HG03108 (cell line): ENCODE measurements around the gene CNTNAP2.
A peak's percentile ranks its signal among the peaks of the same experiment; 100 is the strongest.
"Not testable (repeated sequence)": the region's sequence is repeated elsewhere in the genome, so short reads cannot be mapped to it uniquely, and the experiment has no call there.

ENCODE experiments used
- ATAC-seq: cut with Tn5 transposase; IDR thresholded peaks from one replicate; pipeline ENCODE4 v1.9.1; 2021; ENCODE audit warnings: moderate library complexity; ENCODE audit not compliant: unreplicated experiment

CNTNAP2 gene

DNA sequence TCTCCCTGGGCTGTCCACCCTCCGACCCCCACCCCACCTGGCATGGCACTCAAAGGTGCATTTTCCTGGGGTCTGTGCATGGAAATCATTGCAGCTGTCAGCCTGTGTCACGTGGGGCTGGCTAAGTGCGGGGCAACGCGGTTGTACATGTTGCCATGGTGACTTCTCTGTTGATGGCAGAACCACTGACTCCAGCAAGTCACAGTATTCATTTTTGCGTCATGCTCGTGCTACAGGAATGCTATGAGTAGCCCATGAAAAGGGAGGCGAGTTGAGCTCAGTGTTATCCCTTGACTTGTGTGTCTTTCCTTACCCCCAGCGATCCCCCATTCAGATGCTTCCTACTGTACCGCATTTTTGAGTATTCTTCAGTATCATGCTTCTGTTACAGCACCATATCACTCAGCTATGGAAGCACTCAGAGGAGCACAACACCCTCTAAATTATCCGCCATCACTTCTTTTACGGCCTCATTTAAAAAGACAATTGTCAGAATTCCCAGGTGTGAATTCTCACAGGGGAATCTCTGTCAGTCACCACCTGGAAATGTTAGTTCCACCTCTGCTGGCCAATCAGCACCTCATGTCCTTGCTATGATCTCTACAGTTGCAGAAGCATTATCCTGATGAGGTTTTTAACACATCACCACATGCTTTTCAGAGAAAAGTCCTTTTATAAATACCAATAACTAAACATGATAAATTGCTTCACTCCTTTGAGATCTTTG, 2279.6 kb downstream of the CNTNAP2 start:
- ATAC-seq = no peak

DNA sequence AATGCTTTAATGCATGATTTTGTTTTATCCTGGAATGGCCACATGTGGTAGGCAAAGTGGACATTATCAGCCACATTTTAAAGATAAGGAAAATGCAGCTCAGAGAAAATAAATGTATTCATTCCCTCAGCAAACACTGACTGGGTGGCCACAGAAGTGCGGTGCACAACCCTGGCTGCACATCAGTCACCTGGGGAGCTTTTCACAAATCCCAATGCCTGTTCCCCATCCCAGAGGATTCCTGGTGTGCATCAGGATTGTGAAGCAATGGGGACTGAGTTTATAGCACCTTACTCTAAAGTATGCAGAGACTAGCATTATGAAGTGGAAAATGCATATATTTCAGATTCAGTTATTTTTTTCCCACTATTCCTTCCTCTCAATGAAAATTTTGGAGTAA, 2280.5 kb downstream of the CNTNAP2 start:
- no peak for ATAC-seq

DNA sequence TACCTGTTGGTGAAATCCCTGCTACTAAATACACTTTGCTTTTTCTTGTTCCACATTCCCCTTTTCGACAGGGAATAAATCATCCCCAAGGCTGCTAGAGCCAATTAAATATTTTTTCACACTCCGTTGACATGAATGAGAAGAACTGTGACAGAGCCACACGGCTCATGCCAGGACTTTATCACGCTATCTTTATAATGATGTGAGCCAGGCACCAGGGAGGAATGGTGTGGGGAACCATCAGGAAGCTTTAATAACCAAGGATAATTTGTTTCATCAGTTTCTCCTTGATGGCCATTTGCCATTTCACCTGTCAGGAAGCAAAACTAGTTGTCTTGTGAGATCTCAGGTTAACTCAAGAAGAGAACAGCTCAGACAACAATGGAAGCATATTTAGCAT, 2280.9 kb downstream of the CNTNAP2 start:
- no peak for ATAC-seq

DNA sequence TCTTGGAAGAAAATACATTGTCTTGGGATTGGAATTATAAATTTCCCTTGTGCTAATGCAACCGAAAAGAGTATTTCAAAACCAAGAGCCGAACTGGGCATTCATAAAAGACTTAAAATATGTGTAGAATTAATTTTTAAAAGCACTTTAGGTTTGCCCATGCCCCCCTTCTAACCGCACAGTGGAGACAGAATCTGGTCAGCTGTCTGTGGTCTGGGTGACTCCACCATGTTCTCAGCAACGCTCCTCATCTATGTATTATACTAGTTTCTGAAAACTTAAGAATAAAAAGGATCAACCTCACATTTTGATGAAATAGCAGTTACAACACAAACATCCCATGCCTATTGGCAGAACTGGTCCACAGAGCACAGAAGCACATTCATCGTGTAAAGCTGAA, 2281.4 kb downstream of the CNTNAP2 start:
- no peak for ATAC-seq

DNA sequence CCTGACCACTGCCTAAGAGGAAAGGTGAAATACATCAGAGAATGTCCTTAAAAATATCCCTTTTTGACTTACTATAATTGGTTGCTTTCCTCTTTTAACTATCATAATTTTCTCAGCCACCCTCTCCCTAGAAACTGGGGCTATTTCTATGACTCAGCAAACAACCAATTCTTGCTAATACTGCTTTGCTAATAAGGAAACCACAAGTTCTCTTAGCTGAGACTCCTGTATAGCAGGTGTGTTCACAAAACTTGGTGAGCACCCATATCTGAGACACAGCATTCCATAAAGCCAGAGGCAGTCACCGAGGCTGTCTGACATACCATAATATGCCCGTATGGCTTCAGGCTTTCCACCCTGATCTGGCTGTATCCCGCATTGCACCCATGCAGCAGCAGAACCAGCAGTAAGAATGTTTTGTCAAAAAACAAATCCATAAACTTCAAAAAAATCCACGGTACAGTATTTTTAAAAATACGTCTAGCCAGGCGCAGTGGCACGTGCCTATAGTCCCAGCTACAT, 2282.3 kb downstream of the CNTNAP2 start:
- ATAC-seq = peak; percentile 87

DNA sequence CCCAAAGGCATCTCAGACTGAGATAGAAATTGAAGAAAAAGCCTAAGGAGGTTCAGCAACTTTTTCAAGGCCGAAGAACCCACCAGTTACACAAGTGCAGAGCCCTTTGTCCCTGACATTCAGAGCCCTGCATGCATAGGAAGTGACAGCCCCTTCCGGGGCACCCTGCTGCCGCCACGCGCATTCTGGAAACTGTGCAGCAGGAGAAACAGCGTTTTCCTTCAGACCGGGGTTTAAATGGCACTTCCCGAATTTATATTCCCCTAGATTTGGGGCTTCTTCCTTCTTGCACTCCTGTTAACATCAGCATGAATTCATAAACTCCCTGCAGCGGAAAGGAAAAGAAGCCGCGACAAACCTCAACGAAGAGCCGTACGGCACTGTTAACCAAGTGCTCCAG, 2283.5 kb downstream of the CNTNAP2 start:
- no peak for ATAC-seq

DNA sequence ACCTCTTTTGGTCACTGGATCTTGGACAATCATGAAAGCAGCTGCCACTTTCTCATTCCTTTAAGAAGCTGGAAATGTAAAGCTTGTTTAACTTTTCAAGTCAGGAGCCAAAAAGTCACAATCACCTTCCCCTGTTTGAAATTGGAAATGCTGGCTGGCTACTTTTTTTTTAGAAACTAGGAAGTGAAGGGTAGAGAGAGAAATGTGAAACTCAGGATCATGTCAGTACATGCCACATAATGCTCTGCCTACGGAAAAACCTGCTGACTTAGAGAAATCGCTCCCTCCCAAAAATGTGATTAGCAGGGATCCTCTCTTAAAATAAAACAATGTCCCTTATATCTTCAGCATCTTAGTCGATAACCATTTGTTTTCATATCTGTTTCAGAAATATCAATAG, 2285.6 kb downstream of the CNTNAP2 start:
- ATAC-seq = no peak

DNA sequence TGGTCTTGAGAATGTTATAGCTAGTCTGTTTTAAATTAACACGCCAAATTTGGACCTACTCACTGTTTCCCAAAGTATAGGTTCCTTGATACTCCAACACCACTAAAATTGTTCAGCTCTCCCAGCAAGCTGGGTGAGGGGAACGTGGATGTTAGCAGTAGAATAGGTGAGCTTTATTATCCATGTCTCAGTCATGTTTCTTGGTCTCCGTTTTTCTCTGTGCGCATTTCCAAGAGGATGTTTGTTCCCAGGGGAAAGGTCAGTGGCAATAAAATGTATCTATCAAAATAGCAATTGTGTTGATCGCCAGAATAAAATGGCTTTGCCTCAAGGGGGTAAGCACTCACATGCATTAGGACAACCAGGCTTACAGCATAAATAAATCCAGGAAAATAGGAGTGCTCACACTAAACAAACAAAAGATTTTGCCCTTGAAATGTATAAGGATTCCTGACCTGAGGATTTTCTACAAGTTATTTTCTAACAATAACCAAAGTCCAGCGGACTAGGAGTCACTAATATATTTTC, 2286.9 kb downstream of the CNTNAP2 start:
- no peak for ATAC-seq

DNA sequence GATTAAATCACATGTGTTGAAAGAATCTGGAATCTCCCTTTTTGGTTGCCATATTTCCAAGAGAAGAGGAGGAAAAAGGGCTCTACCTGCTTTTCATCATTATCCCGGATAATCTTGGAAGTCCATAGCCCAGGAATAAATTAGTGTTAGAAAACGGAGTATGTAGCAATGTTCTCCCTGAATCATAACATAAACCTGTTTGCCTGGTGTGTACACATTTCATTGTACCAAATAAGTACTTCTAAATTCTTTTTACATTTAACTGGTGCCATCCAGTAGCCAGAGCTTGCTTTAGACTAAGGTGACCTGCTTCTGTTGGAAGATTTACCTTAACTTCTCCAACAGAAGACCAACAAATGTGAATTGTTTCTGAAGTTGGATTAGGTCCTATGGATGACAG, 2291.7 kb downstream of the CNTNAP2 start:
- ATAC-seq = no peak

DNA sequence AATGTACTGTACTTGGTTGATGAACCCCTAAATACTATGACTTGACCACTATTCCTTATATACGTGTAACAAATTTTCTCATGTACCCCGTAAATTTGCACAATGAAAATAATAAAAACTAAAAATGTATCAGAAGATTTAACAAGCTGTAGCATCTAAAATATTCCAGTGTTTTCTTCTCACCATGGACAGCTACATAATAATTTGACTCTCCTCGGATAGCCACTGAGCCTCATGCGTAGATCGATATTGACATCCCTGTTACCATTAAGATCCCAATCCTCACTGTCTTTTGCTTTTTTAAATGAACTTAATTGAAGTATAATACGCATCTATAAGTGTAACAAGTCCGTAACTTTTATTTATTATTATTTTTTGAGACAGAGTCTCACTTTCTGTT, 2294.3 kb downstream of the CNTNAP2 start:
- no peak for ATAC-seq

DNA sequence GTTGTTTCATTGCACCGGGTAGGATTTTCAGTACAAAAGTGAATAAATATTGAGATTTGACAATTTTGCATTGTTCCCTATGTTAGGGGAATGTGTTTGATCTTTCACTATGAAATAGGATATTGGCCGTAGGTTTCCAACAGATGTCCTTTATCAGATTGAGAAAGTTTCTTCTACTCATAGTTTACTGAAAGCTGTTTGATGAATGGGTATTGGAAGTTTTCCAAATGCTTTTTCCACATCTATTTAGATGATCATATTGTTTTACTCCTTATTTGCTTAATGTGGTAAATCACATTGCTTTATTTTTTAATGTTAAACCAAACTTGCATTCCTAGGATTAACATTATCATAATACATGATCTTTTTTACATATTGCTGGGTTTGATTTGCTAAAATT, 2296.1 kb downstream of the CNTNAP2 start:
- ATAC-seq = no peak

DNA sequence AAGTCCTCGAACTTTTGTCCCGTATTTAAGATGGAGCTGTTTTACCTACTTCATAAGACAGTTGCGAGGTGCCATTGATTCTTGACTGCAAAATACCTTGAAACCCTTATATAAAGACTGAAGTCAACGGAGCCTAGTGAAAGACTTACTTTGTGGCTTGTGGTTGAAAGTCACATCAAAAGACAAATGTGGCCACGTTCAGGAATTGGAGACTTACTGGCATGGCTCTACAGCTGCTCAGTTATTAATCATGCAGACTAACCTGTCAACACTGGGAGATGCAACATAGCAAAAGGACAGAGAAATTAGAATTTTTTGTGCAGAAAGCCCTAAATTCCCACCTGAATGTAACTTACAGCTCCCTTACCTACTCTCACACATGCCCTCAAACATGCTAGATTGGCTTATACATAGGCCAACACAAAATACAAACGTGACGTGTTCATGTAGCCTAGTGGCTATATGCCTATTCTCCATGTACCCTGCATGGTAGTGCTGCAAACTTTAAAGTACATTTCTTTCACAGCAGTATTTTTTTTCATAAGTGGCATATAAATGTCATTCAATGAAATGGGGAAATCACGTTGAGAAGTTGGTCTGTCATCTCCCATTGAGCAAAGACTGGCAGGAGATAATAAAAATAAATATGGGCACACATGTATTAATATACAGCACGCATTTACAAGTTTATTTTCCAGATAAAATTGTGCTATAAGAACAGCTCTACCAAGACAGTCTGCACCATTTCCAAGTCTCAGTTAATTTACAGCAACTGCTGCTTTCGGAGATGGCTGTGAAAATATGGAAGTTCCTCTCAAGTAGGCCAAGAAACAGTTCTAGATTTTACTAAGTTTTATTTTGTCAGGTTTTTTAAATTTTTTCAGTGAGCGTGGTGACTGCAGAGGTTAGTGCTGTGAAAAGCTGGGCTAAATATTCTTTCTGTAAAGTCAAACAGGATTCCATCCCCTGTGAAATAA, 2303.5 kb downstream of the CNTNAP2 start:
- peak; percentile 97 for ATAC-seq

DNA sequence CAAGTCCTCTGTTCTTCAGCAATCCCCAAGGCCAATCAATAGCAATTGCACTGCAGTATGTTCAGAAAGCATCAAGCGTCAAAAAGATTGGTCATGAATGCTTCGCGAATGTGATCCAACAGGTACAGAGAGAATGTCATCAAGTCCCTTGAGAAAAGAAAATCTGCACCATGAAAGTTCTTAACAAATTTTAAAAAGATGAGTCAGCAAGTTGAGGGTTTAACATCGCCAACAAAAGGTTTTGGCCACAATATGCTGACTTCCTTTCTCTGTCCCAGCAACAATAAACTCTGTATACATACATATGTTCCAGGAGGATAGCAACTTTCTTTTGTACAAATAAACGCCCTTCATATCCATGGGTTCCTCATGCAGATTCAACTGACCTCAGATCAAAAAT, 2305.4 kb downstream of the CNTNAP2 start:
- no peak for ATAC-seq

DNA sequence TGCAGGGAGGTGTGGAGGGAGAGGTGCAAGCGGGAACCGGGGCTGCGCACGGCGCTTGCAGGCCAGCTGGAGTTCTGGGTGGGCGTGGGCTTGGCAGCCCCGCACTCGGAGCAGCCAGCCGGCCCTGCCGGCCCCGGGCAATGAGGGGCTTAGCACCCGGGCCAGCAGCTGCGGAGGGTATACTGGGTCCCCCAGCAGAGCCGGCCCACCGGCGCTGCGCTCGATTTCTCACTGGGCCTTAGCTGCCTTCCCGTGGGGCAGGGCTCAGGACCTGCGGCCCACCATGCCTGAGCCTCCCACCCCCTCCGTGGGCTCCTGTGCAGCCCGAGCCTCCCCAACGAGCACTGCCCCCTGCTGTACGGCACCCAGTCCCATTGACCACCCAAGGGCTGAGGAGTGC, 2309.8 kb downstream of the CNTNAP2 start:
- not testable (repeated sequence) for ATAC-seq

DNA sequence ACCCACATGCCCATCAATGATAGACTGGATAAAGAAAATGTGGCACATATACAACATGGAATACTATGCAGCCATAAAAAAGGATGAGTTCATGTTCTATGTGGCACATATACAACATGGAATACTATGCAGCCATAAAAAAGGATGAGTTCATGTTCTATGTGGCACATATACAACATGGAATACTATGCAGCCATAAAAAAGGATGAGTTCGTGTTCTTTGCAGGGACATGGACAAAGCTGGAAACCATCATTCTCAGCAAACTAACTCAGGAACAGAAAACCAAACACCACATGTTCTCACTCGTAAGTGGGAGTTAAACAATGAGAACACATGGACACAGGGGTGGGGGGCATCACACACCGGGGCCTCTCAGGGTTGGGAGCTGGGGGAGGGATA, 2314.1 kb downstream of the CNTNAP2 start:
- not testable (repeated sequence) for ATAC-seq

DNA sequence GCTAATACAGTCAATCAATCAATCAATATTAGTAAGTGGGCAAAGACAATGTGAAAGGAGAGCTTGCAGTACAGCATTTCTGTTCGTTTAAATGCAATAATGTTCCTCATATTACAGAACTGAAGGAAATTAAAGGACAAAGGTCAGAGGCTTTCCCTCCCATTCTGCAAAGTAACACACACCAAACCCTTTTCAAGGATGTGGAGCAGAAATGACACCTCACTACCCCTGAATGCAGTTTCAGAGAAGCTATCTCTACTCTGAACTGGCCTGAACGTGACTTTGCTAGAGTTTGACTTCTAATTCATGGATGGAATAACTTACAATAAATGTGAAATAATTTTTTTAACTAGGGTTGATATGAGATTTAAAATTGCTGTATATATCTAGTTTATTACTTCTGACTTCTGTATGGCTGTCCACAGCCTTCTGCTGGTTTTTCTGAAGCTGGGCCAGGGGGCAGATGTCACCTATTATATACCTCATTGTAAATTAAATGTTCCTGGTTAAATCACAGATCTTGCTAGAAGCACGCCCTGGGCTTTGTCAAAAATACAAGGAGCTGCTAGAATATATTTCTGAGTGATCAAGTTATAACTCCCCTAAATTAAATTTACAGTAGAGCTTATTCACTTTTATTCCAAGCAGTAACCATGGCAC, 2317.1 kb downstream of the CNTNAP2 start:
- ATAC-seq = no peak

DNA sequence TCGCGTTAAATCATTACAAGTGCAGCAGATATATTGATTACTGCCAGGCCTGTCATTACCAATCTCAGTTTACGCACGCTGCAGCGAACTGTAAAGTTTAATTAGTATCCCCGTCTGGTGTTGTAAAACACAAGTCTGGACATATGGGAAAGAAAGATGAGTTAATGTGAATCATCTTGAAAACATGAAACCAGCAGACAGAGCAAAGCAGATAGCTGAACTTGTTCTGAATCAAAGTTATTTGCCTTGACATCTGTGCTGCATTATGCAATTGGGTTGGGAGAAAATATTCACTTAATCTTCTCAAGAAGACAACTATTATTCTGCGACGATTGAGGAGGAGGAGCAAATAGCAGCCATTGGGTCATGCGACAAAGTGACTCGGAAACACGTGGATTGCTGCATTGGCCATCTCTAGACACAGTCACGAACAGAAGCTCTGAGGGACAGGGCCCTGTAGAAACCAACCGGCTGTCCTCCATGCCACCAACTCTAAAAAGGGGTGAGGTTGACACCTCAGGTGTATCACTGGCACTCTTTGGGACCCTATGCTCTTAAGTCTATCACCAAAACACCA, 2317.7 kb downstream of the CNTNAP2 start:
- no peak for ATAC-seq

DNA sequence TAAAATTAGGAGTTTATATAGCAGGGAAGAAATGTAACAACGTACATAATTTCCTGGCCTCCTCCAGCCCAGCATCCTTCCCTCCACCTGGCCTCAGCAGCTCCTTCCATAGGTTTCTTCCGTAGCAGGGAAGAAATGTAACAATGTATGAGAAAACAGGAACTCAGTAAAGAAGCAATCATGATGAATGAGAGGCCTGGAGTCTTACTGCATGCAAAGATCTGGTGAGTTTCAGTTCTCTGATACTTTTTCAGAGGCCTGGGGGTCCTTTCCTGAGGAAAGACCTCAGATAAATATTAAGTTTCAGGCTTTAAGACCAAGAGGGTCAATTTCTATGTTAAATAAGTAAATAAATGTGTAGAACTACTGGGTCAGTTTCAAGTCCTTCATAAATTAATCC, 2318.3 kb downstream of the CNTNAP2 start:
- ATAC-seq = no peak

DNA sequence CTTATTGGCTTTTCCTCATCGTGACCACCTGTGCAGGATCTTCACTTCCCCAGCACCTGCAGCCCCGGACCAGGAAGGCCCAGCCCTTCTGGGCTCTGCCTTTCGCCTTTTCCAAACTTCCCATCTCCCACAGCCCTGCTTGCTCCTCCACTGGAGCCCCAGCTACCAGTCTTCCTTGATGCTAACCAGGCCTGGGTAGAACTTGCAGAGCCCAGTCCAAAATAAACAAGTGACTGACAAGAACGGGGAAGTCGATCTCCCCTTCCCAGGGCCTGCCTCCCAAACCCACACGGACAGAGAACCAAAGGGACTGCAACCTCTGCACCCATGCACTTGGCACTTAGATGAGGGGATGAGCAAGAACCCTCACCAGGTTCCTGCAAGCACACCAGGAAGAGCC, 2319.1 kb downstream of the CNTNAP2 start:
- no peak for ATAC-seq

DNA sequence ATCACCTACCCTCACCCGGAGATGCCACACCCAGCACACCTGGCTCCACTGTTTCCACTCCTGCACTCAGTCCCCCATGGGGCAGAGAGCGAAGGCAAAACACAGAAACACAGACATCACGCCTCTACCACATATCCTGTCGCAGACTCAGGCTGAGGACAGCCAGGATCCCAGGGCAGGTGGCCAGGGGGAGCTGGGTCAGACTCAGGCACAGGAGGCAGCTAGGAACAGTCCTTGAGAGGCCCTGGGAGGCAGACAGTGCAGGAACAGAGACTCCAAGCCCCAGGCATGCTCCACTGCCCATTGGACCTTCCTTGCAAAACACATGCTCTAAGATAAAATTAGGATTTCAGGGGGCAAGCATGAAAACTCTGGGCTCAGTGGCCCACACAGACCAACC, 2319.5 kb downstream of the CNTNAP2 start:
- ATAC-seq = no peak

DNA sequence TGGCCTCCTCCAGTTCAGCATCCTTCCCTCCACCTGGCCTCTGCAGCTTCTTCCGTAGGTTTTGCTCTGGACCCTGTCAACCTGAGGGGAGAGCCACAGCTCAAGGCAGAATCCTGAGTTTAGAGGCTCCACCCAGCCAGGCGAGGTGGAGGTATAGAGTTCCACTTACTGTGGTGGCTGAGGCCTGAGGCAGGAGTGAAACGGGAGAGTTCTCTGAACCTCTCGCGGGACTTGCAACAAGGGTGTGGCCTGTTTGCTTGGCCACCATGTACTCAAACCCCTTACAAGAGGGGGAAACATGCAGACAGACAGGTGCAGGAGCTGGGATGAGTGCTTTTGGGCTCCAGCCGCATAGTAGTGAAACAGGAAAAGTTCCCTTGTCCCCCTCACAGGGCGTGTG, 2320.0 kb downstream of the CNTNAP2 start:
- ATAC-seq = no peak
